Gastroesophageal sphincter (tissue), 4 donors: ENCODE data around the gene SPRY4. TPM values are rescaled to one million over a fixed set of nuclear protein-coding genes. Genes with fewer than 3 reads are reported as not detected.
"Not testable (repeated sequence)": the region's sequence is repeated elsewhere in the genome, so short reads cannot be mapped to it uniquely, and the experiment has no call there.

ENCODE experiments used
- ATAC-seq: fragments of 150-250 bp; one replicate; pipeline ENCODE4 v1.9.1; 2016; ENCODE audit warnings: mild to moderate bottlenecking, moderate library complexity
- H3K27ac ChIP-seq, 4 donors: fragments of 200-600 bp; sonication (generic) in 3 of 4; 1 replicate in 3 of 4; 2 replicates in 1 of 4; pipeline ENCODE4 v1.5.1; 2016 to 2019
- H3K27me3 ChIP-seq: fragments of 200-600 bp; sonication (generic); one replicate; pipeline ENCODE4 v1.5.1; 2019
- H3K36me3 ChIP-seq, 2 donors: fragments of 200-600 bp; sonication (generic); one replicate each; pipeline ENCODE4 v1.5.1; 2019; ENCODE audit warnings: control low read depth in 1 of 2
- H3K4me1 ChIP-seq, 3 donors: fragments of 200-600 bp; sonication (generic); 1 replicate in 2 of 3; 2 replicates in 1 of 3; pipeline ENCODE4 v1.5.1; 2016 to 2019; ENCODE audit warnings: control low read depth in 2 of 3
- H3K4me3 ChIP-seq, 2 donors: fragments of 200-600 bp; sonication (generic); one replicate each; pipeline ENCODE4 v1.5.1; 2019; ENCODE audit warnings: mild to moderate bottlenecking in 1 of 2, moderate library complexity in 1 of 2
- H3K9me3 ChIP-seq, 3 donors: fragments of 200-600 bp; sonication (generic); one replicate each; pipeline ENCODE4 v1.5.1; 2017 to 2019; ENCODE audit warnings: control low read depth in 2 of 3
- CTCF ChIP-seq, 4 experiments: fragments of 200-600 bp in 2 of 4; fragments of 450-650 bp in 2 of 4; sonication (generic) in 1 of 4; IDR thresholded peaks; one replicate each; pipeline ENCODE4 v1.5.1; 2017 to 2019; ENCODE audit warnings: antibody characterized with exemption in 4 of 4, mild to moderate bottlenecking in 2 of 4, moderate library complexity in 2 of 4
- EP300 ChIP-seq: sonication (generic); formaldehyde crosslinking; IDR thresholded peaks from one replicate; pipeline ENCODE4 v1.6.1; 2017; ENCODE audit warnings: antibody characterized with exemption, mild to moderate bottlenecking
- POLR2A ChIP-seq, 2 donors: fragments of 450-650 bp; IDR thresholded peaks; one replicate each; pipeline ENCODE4 v1.6.1; 2017; ENCODE audit warnings: antibody characterized with exemption in 2 of 2, mild to moderate bottlenecking in 2 of 2, moderate library complexity in 1 of 2
- POLR2AphosphoS5 ChIP-seq: sonication (generic); formaldehyde crosslinking; IDR thresholded peaks from one replicate; pipeline ENCODE4 v1.6.1; 2017; ENCODE audit warnings: antibody characterized with exemption
- WGBS, 2 donors: methylation state at CpG; one replicate each; pipeline ENCODE4 v1.1.5; 2018; ENCODE audit warnings: low coverage in 1 of 2; 5-methylcytosine and 5-hydroxymethylcytosine counted together
- total RNA-seq, 4 donors: library from RNA; depleted of rRNA; stranded (reverse); fragments of >200 nt; gene quantifications; one replicate each; pipeline ENCODE4 v1.1.0, GENCODE V29; 2016

Gene SPRY4
- total RNA-seq, 4 donors from 2014 or later = 9.2 to 18.1 (median 12.7) TPM

GRCh38 chr5:142301540-142301939 lies 23.3 kb downstream of the SPRY4 start:
- WGBS, 2 donors = 62 to 80% methylated on average over 1 to 4 of the region's 4 CpGs
- H3K27ac ChIP-seq = no peak overlapping the region

DNA sequence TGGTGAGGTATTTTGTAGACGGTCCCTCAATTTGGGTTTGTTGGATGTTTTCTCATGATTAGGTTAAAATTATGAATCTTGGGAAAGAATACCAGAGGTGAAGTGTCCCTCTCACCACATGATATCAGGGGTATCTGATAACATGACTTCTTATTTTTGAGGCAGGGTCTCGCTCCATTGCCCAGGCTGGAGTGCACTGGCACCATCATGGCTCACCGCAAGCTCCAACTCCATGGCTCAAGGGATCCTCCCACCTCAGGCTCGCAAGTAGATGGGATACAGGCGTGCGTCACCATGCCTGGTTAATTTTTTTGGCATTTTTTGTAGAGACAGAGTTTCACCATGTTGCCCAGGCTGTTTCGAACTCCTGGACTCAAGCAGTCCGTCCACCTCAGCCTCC lies 24.1 kb downstream of the SPRY4 start:
- TF ChIP-seq EP300 (no peak), POLR2AphosphoS5 (no peak), CTCF (IDR thresholded peaks at IDR 0.05) (no peak), POLR2A (IDR thresholded peaks at IDR 0.05) (no peak)
- no peak for ATAC-seq
- H3K27ac ChIP-seq = no peak overlapping the region
- H3K9me3 ChIP-seq = no peaks in the 10 kb centered on the region
- WGBS, 2 donors = 93 to 100% methylated on average over 1 to 7 of the region's 8 CpGs
- H3K27me3 ChIP-seq = no peaks in the 10 kb centered on the region
- no peak overlapping the region for H3K4me3 ChIP-seq
- H3K36me3 ChIP-seq = no peaks in the 10 kb centered on the region
- peaks cover 0 to 20% (median 0%) of the 10 kb centered on the region in 3 donors for H3K4me1 ChIP-seq

More at GRCh38 chr5:142301540-142301939, 23.3 kb downstream of the SPRY4 start:
- no peak for TF ChIP-seq EP300
- TF ChIP-seq CTCF (IDR thresholded peaks at IDR 0.05) = no peak
- no peak for TF ChIP-seq POLR2A (IDR thresholded peaks at IDR 0.05)
- no peak for TF ChIP-seq POLR2AphosphoS5
- no peaks in the 10 kb centered on the region for H3K27me3 ChIP-seq
- no peaks in the 10 kb centered on the region for H3K36me3 ChIP-seq
- no peak for ATAC-seq
- no peak overlapping the region for H3K4me3 ChIP-seq
- H3K4me1 ChIP-seq = peaks cover 0 to 12% (median 0%) of the 10 kb centered on the region in 3 donors
- no peaks in the 10 kb centered on the region for H3K9me3 ChIP-seq

DNA sequence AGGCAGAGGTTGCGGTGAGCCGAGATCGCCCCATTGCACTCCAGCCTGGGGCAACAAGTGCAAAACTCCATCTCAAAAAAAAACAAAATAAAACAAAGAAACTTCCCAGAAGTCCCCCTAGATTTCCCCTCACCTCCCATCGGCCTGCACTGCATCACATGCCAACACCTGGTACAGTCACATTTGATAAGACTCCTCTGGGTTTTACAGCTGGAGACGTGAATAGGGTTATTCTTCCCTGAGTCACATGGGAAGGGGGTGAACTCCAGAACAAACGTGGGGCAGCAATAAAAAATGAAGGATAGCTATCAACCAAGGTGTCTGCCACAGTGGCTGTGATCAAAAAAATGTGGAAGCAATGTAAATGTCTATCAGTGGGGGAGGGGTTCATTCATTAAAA lies 26.0 kb downstream of the SPRY4 start:
- Histone ChIP-seq H3K36me3 (no peaks in the 10 kb centered on the region), H3K4me3 (no peak overlapping the region), H3K27ac (no peak overlapping the region), H3K27me3 (no peaks in the 10 kb centered on the region), H3K9me3 (no peaks in the 10 kb centered on the region), H3K4me1 (peaks cover 0 to 20% (median 0%) of the 10 kb centered on the region in 3 donors)
- 61 to 100% methylated on average over 3 of the region's 6 CpGs for WGBS, 2 donors
- no peak for ATAC-seq
- TF ChIP-seq POLR2A (IDR thresholded peaks at IDR 0.05) (no peak), CTCF (IDR thresholded peaks at IDR 0.05) (no peak), EP300 (no peak), POLR2AphosphoS5 (no peak)

GRCh38 chr5:142297786-142298185 lies 27.0 kb downstream of the SPRY4 start:
- H3K4me3 ChIP-seq, ATAC-seq, H3K27me3 ChIP-seq, H3K9me3 ChIP-seq, H3K36me3 ChIP-seq: not testable (repeated sequence)
- H3K27ac ChIP-seq = peak overlapping the region in 1 of 4 donors; percentile 66
- peaks cover 0 to 20% (median 0%) of the 10 kb centered on the region in 3 donors for H3K4me1 ChIP-seq
- 80 to 100% methylated on average over 1 of the region's 5 CpGs for WGBS, 2 donors

DNA sequence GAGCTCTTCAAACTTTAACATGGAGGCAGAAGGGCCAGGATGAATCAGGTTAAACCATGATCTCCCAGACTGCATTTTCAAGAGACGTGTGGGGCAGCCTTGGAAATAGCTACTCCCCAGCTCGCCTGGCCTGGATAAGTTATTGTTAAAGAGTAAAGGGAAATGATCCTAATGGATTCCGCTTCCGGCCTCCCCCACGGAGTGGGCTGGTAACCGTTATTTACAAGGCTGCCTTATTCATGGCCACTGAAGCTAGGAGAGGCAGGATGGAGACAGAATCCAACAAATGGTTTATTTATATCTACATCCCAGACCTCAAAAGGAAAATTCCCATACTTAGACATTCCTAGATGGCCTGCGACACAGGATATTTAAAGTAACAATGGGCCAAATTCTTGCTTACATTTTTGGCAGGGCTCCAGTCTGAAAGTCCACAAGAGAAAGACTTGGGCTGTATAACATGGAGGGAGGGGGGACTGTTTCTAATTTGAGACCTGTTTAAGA lies 27.9 kb downstream of the SPRY4 start:
- peak overlapping the region in 2 of 4 donors; percentile 45 to 66 for H3K27ac ChIP-seq
- no peaks in the 10 kb centered on the region for H3K27me3 ChIP-seq
- TF ChIP-seq CTCF (IDR thresholded peaks at IDR 0.05) = no peak
- TF ChIP-seq EP300 = no peak
- no peak overlapping the region for H3K4me3 ChIP-seq
- peak; percentile 69 for ATAC-seq
- H3K9me3 ChIP-seq = no peaks in the 10 kb centered on the region
- peaks cover 0 to 20% (median 0%) of the 10 kb centered on the region in 3 donors for H3K4me1 ChIP-seq
- 5 to 16% methylated on average over 6 to 7 of the region's 7 CpGs for WGBS, 2 donors
- no peaks in the 10 kb centered on the region for H3K36me3 ChIP-seq
